Tibial nerve (tissue), 4 donors: ENCODE measurements around the gene VGF.

Source experiments
- EP300 ChIP-seq, 2 donors: sonication (generic); formaldehyde crosslinking; IDR thresholded peaks; one replicate each; pipeline ENCODE4 v1.6.1; 2017; ENCODE audit warnings: antibody characterized with exemption in 2 of 2, mild to moderate bottlenecking in 1 of 2
- TF ChIP-seq, protein P1 (sequence below), 5 experiments: fragments of 200-600 bp in 3 of 5; fragments of 450-650 bp in 2 of 5; sonication (generic) in 3 of 5; IDR thresholded peaks; one replicate each; pipeline ENCODE4 v1.5.1; 2016 to 2019; ENCODE audit warnings: antibody characterized with exemption in 5 of 5, mild to moderate bottlenecking in 3 of 5, moderate library complexity in 2 of 5

- TF ChIP-seq, protein P1, sequence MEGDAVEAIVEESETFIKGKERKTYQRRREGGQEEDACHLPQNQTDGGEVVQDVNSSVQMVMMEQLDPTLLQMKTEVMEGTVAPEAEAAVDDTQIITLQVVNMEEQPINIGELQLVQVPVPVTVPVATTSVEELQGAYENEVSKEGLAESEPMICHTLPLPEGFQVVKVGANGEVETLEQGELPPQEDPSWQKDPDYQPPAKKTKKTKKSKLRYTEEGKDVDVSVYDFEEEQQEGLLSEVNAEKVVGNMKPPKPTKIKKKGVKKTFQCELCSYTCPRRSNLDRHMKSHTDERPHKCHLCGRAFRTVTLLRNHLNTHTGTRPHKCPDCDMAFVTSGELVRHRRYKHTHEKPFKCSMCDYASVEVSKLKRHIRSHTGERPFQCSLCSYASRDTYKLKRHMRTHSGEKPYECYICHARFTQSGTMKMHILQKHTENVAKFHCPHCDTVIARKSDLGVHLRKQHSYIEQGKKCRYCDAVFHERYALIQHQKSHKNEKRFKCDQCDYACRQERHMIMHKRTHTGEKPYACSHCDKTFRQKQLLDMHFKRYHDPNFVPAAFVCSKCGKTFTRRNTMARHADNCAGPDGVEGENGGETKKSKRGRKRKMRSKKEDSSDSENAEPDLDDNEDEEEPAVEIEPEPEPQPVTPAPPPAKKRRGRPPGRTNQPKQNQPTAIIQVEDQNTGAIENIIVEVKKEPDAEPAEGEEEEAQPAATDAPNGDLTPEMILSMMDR (IDR thresholded peaks at IDR 0.05) = no peak
- TF ChIP-seq EP300 (IDR thresholded peaks at IDR 0.05) = no peak
Measured at GRCh38 chr7:101186844-101187428, 21.6 kb upstream of the VGF start.
